ENCODE measurements around the gene TARBP1.

- TF ChIP-seq CTCF (conservative IDR thresholded peaks at IDR 0.05) = no peak
- TF ChIP-seq ZFX (IDR thresholded peaks at IDR 0.05) = no peak
Observed at GRCh38 chr1:234355782-234356510, 123.0 kb downstream of the TARBP1 start.
